Fibroblast of pulmonary artery (primary cell): ENCODE measurements around the gene PPM1L.
A peak's percentile ranks its signal among the peaks of the same experiment; 100 is the strongest.

Experiments used
- DNase-seq: peaks from one replicate; pipeline ENCODE4 v3.0.0-alpha.2; 2010; ENCODE audit warnings: low read depth
- H3K4me3 ChIP-seq: replicated peaks from 2 replicates; pipeline ENCODE4 v1.5.1; 2011; ENCODE audit warnings: low read depth, mild to moderate bottlenecking, control low read depth, low read length, moderate library complexity
- CTCF ChIP-seq: IDR thresholded peaks from 2 replicates; pipeline ENCODE4 v1.5.1; 2011; ENCODE audit warnings: mild to moderate bottlenecking, control low read depth, low read length, inconsistent platforms; ENCODE audit errors: missing control alignments

The PPM1L gene

GRCh38 chr3:160911411-160911810 is 155.4 kb downstream of the PPM1L start:
- no peak overlapping the region for H3K4me3 ChIP-seq
- no peak for TF ChIP-seq CTCF
- no peak for DNase-seq

GRCh38 chr3:160916472-160916871 is 160.4 kb downstream of the PPM1L start:
- no peak for DNase-seq
- H3K4me3 ChIP-seq = no peak overlapping the region
- no peak for TF ChIP-seq CTCF

- H3K4me3 ChIP-seq = no peak overlapping the region
- TF ChIP-seq CTCF = no peak
- no peak for DNase-seq
These were observed 163.9 kb downstream of the PPM1L start for GRCh38 chr3:160919942-160920341.

GRCh38 chr3:160921020-160921635 is 165.1 kb downstream of the PPM1L start:
- H3K4me3 ChIP-seq = no peak overlapping the region
- peak; percentile 97 for TF ChIP-seq CTCF
- DNase-seq = peak; percentile 66

GRCh38 chr3:160924776-160925175 is 168.7 kb downstream of the PPM1L start:
- DNase-seq = no peak
- no peak for TF ChIP-seq CTCF
- no peak overlapping the region for H3K4me3 ChIP-seq

- DNase-seq = no peak
- no peak for TF ChIP-seq CTCF
- H3K4me3 ChIP-seq = no peak overlapping the region
These were observed 171.6 kb downstream of the PPM1L start for GRCh38 chr3:160927620-160928019.

- H3K4me3 ChIP-seq = no peak overlapping the region
- no peak for TF ChIP-seq CTCF
- DNase-seq = no peak
These were observed 172.2 kb downstream of the PPM1L start for GRCh38 chr3:160928183-160928726.
